GM19324 (cell line): ENCODE data around the gene ETV2.
"Not testable (repeated sequence)": the region's sequence is repeated elsewhere in the genome, so short reads cannot be mapped to it uniquely, and the experiment has no call there.

Experiments
- ATAC-seq: cut with Tn5 transposase; IDR thresholded peaks from one replicate; pipeline ENCODE4 v1.9.1; 2021; ENCODE audit warnings: mild to moderate bottlenecking, moderate library complexity; ENCODE audit not compliant: unreplicated experiment, low FRiP score

ETV2 gene

DNA sequence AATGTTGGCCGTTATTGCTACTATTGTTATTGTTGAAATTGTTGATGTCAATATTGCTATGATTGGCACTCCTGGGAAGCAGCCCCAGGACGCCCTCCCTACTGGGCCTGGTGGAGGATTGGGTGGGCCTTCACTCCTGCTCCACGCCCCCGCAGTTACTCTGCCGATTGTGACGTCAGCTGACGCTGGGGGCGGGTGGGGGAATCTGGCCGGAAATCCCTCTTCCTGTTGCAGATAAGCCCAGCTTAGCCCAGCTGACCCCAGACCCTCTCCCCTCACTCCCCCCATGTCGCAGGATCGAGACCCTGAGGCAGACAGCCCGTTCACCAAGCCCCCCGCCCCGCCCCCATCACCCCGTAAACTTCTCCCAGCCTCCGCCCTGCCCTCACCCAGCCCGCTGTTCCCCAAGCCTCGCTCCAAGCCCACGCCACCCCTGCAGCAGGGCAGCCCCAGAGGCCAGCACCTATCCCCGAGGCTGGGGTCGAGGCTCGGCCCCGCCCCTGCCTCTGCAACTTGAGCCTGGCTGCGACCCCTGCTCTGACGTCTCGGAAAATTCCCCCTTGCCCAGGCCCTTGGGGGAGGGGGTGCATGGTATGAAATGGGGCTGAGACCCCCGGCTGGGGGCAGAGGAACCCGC, at the start of gene ETV2:
ETV2 (plus strand) TSS at position 231 of the 637 bp plus-strand sequence. CDS start 716 bp downstream, outside the sequence.
- ATAC-seq, result no peak

- no peak for ATAC-seq
Measured at GRCh38 chr19:35592226-35592625, 49.3 kb upstream of the ETV2 start.

DNA sequence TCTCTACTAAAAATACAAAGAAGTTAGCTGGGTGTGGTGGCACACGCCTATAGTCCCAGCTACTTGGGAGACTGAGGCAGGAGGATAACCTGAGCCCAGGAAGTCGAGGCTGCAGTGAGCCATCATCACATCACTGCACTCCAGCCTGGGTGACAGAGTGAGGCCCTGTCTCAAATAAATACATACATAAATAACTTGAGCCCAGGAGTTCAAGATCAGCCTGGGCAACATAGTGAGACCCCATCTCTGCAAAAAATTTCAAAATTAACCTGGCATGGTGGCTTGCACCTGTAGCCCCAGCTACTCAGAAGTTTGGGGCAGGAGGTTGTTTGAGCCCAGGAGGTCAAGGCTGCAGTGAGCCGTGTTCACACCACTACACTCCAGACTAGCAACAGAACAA, 46.5 kb upstream of the ETV2 start:
- not testable (repeated sequence) for ATAC-seq

- ATAC-seq, result no peak
Measured at GRCh38 chr19:35595928-35596327, 45.6 kb upstream of the ETV2 start.

DNA sequence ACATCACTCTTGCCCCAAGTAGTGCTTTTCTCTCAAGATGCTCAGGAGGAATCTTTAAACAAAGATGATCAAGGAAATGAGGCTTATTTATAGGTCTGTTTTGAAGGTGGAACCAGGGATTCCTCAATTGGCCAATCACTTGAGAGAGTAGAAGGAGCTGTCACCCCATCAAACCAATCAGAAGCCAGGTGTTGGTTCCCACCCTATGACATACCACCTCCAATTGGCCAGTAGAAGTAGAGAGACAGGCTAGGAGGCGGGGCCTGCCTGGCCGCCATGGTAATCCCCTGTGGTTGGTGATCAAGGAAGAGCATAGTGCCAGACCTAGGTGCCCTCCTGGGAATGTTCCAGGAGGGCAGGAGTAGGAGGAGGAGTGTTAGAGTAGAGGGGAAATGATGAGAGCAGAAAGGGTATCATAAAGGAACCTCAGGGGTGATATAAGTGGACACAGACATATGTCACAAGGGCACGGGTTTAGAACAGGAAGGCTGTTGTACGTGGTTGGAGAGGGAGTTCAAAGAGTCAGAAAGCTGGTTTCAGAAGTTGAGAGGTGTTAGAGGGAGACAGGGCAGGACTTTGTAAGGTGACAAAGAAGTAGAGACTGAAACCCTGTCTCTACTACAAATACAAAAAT, 45.1 kb upstream of the ETV2 start:
- ATAC-seq, result no peak

- no peak for ATAC-seq
Measured at GRCh38 chr19:35601971-35602370, 39.6 kb upstream of the ETV2 start.

- not testable (repeated sequence) for ATAC-seq
Measured at GRCh38 chr19:35604436-35604835, 37.1 kb upstream of the ETV2 start.

- ATAC-seq, result not testable (repeated sequence)
Measured at GRCh38 chr19:35607170-35607569, 34.4 kb upstream of the ETV2 start.

DNA sequence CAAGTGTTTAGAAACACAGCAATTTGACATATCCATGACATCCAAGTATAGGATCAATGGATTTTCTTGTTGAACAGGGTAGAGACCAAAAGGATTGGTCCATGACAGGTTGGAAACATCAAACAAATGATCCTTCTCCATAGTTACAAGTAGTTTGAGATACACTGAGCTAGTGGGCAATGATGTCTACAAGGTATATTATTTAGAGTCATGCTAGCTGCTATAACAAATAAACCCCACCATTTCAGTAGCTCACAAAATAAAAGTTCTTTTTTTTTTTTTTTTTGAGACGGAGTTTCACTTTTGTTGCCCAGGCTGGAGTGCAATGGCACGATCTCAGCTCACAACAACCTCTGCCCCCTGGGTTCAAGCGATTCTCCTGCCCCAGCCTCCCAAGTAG, 33.9 kb upstream of the ETV2 start:
- no peak for ATAC-seq

- no peak for ATAC-seq
Measured at GRCh38 chr19:35608251-35608650, 33.3 kb upstream of the ETV2 start.

DNA sequence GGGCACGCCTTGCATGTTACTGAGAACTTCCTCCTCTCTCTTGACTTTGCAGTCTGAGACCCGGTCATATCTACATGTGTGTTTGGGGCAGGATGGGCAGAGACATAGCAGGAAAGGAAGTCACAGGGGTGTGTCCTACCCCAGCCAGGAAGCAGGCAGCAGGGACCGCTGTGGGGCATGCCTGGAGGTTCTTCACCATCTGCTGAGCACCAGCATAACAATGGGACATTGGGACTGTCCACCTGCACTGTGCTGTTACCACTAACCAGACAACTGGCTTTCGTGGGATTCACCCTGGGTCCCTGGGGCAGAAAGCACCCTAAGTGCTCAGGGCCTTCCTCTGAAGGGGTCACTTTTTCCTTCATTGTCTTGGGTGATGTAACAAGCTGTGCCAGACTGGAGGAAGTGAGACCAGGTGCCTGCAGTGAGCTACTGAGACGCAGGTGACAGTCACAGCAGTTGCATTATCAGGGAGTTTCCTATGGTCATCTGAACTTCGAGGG, 31.6 kb upstream of the ETV2 start:
- ATAC-seq, result no peak

DNA sequence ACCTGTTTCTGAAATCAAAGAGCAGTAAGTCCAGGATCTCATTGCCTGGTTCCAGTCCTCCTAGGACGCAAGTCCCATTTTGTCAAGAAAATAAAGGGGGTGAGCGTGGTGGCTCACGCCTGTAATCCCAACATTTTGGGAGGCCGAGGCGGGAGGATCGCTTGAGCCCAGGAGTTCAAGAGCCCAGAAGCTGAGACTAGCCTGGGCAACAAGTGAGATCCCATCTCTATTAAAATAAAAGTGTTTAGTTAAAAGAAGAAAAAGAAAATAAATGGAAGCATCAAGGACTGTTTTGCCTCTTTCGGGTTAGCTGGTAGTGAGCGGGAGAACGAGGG, 29.4 kb upstream of the ETV2 start:
- no peak for ATAC-seq

DNA sequence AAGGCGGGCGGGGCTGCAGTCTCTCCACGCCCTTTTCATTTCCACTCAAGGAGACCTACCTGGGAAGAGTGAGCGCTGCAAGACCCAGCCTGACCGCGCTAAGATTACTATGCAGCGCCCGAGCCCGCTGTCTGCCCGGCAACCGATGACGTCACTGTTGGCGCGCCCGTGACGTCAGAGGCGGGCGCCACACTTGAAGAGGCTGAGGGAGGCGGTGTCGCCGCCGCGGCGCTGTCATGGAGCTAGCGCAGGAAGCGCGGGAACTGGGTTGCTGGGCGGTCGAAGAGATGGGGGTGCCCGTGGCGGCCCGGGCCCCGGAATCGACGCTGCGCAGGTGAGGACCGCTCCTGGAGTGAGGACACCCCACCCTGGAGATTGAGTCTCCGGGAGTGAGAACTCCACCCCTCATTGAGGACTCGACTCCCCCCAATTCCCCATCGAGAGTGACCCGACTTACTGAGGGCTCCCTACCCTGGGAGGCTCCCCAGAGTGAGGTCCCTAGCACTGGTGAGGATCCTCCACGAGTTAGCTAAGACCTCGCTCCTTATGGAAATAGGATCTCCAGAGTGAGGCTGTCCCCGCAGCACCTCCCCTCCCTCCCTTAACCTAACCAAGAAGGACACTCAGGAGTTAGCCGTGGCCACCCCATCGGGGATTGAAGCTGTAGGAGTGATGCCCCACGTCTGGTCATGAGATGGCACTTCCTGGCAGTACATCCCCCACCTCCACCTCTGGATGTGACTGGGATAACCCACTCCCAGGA, 28.8 kb upstream of the ETV2 start, which contains the start of gene HAUS5:
HAUS5 (plus strand) TSS at position 177 of the 763 bp plus-strand sequence; CDS start at position 237, 60 bp downstream.
- ATAC-seq, result peak; percentile 88

GRCh38 chr19:35613574-35613973, 28.0 kb upstream of the ETV2 start:
- ATAC-seq, result no peak

GRCh38 chr19:35615036-35615435, 26.5 kb upstream of the ETV2 start:
- ATAC-seq, result no peak

DNA sequence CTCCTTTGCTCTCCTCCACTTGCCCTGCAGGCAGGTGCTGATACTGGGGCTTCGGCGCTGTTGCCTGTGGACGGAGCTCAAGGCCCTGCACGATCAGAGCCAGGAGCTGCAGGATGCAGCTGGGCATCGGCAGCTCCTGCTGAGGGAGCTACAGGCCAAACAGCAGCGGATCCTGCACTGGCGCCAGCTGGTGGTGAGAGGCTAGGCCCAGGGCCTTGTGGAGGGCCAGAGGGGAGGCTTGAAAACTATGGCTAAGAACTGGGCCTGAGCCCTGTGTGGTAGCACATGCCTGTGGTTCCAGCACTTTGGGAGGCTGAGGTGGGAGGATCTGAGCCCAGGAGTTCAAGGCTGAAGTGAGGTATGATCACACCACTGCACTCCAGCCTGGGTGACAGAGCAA, 22.7 kb upstream of the ETV2 start:
- no peak for ATAC-seq

GRCh38 chr19:35619290-35619923, 22.1 kb upstream of the ETV2 start:
- ATAC-seq, result no peak

DNA sequence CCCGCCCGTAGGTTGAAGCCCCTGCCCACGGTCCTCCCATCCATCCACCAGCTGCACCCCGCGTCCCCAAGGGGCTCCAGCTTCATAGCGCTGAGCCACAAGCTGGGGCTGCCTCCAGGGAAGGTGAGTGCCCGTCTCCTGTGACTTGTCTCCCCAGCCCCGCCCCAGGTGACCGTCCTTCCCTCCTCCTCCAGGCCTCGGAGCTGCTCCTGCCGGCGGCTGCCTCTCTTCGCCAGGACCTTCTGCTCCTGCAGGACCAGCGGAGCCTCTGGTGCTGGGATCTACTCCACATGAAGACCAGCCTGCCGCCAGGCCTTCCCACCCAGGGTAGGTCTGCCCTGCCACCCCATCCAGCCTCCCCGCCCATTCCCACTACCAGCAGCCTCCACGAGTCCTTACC, 21.5 kb upstream of the ETV2 start:
- ATAC-seq, result no peak

DNA sequence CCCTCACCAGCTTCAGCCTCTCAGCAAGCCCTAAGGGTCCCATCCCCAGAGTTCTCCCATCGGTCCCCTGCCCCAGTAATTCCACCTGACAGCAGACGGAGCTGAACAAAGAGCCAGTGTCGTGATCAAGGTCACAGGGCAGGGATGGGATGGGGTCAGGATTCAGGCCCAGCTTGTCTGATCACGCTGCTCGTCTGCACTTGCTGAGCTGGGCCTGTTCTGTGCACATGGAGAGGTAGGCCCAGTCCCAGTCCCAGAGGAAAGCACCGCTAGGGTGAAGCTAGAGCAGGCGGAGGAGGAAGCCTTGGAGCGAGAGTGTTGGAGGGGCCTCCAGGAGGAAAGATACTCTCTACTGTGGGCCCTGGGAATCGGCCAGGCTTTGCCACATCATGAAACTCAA, 19.8 kb upstream of the ETV2 start:
- no peak for ATAC-seq

GRCh38 chr19:35622750-35623149, 18.8 kb upstream of the ETV2 start:
- no peak for ATAC-seq
